Activated CD4-positive, alpha-beta memory T cell treated with anti-CD3 and anti-CD28 coated beads, Interleukin-2, amount 10 ng/mL, durations not matched to agents 7 days and 5 days (primary cell): ENCODE data around the gene RAB7B. TPM values are rescaled to one million over a fixed set of nuclear protein-coding genes. Genes with fewer than 3 reads are reported as not detected.
"Not testable (repeated sequence)": the region's sequence is repeated elsewhere in the genome, so short reads cannot be mapped to it uniquely, and the experiment has no call there.

Experiments used
- CTCF ChIA-PET: fragments of 350-600 bp; sonication (Branson Sonifier 250); formaldehyde crosslinking; loops from one replicate; lab custom pipeline; 2021; ENCODE audit warnings: antibody characterized with exemption, inconsistent platforms; lab: Charles Lee
- POLR2A ChIA-PET: fragments of 350-600 bp; sonication (Branson Sonifier 250); formaldehyde crosslinking; loops from one replicate; lab custom pipeline; 2021; ENCODE audit warnings: antibody characterized with exemption; lab: Charles Lee
- DNase-seq: peaks from one replicate; pipeline ENCODE4 v3.0.0-alpha.2; 2020
- H3K27ac Mint-ChIP-seq: one replicate; pipeline ENCODE4 v1.8.0; 2021; ENCODE audit warnings: mild to moderate bottlenecking, mixed read lengths
- H3K27me3 Mint-ChIP-seq: one replicate; pipeline ENCODE4 v1.8.0; 2021; ENCODE audit warnings: mixed read lengths
- H3K36me3 Mint-ChIP-seq: one replicate; pipeline ENCODE4 v1.8.0; 2021; ENCODE audit warnings: low read depth, mixed read lengths
- H3K4me1 Mint-ChIP-seq: one replicate; pipeline ENCODE4 v1.8.0; 2021; ENCODE audit warnings: mixed read lengths
- H3K4me3 Mint-ChIP-seq: one replicate; pipeline ENCODE4 v1.8.0; 2021; ENCODE audit warnings: mild to moderate bottlenecking, mixed read lengths
- H3K9me3 Mint-ChIP-seq: one replicate; pipeline ENCODE4 v1.8.0; 2021; ENCODE audit warnings: mixed read lengths
- total RNA-seq, 2 experiments: library from RNA; stranded (reverse); gene quantifications; one replicate each; pipeline ENCODE4 v1.2.3, GENCODE V29; 2021

Gene RAB7B
- total RNA-seq, 2 experiments from 2014 or later = not detected

DNA sequence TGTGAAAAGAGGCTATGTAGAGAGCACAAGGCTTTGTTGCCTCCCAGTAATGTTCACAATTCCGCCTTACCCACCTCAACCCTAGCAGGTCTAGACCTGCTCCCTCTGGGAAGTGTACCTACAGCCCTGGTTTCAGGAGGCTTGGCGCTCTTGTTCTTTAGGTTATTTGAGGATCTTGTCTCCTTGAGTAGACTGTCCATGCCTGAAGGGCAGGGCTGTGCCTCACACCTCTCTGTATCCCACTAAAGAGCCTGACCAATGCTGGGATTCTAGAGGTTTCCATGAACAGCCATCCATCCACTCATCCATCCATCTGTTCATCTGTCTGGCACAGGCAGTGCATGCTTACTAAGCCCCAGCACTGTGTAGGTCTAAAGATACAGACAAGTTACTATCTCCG is 1.0 kb downstream of the RAB7B start:
- POLR2A ChIA-PET = no interaction called here
- CTCF ChIA-PET = no interaction called here
- Mint-ChIP-seq H3K27me3 (peaks cover 16% of the 10 kb centered on the region), H3K27ac (no peak overlapping the region), H3K9me3 (peaks cover 6% of the 10 kb centered on the region), H3K36me3 (no peaks in the 10 kb centered on the region), H3K4me3 (no peak overlapping the region), H3K4me1 (peaks cover 13% of the 10 kb centered on the region)
- DNase-seq = peak; percentile 11

- Mint-ChIP-seq H3K4me3 (no peak overlapping the region), H3K27ac (no peak overlapping the region), H3K27me3 (peaks cover 17% of the 10 kb centered on the region)
Observed at GRCh38 chr1:206001476-206001888, 1.7 kb downstream of the RAB7B start.

DNA sequence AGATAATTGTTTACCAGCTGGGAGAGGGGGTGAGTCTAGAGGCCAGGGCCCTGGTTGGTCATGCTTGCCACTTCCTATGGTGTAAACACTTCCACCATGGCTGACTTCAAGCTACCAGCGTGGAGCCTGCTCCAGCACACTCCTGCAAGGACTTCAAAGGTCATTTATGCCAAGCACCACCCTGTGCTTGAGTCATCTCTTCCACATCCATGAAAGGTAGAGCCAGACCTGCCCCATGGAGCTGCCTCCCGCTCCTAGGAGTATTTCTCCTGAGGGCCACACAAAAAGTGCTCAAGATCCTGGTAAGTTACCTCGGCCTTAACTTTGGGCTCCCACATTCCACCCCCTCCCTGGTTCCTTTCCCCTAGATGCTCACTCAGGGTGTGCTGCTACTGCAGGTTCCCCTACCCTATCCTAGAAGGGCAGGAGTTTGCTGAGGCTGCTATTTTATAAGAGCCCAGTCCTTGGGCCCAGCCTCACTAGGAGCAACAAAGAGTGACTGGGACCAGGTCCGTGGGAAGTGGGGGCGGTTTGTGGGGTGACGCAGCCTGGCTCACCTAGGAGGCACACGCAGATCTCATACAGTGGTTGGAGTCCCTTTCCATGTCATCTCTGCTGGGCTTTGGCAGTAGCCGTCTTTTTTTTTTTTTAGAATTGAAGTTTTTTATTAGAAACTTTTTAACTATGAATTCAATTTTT is 2.4 kb downstream of the RAB7B start:
- Mint-ChIP-seq H3K9me3 (peaks cover 6% of the 10 kb centered on the region), H3K36me3 (no peaks in the 10 kb centered on the region), H3K4me1 (peaks cover 13% of the 10 kb centered on the region), H3K27ac (no peak overlapping the region), H3K4me3 (no peak overlapping the region), H3K27me3 (peaks cover 15% of the 10 kb centered on the region)
- ChIA-PET POLR2A (no interaction called here), CTCF (interaction anchor here (2.3 kb wide), 1 partner anchor 23 kb away, joined by 9 read pairs; no protein-coding TSS in a partner anchor)
- no peak for DNase-seq

More at GRCh38 chr1:206001476-206001888, 1.7 kb downstream of the RAB7B start:
- Mint-ChIP-seq H3K4me1 (peaks cover 13% of the 10 kb centered on the region), H3K36me3 (no peaks in the 10 kb centered on the region), H3K9me3 (peaks cover 6% of the 10 kb centered on the region)
- ChIA-PET POLR2A (no interaction called here), CTCF (interaction anchor here (2.3 kb wide), 1 partner anchor 24 kb away, joined by 9 read pairs; no protein-coding TSS in a partner anchor)
- no peak for DNase-seq

- no peak for DNase-seq
- POLR2A ChIA-PET = no interaction called here
- H3K27me3 Mint-ChIP-seq = peaks cover 11% of the 10 kb centered on the region
- H3K9me3 Mint-ChIP-seq = no peaks in the 10 kb centered on the region
- no peak overlapping the region for H3K4me3 Mint-ChIP-seq
- CTCF ChIA-PET = interaction anchor here (1.0 to 1.3 kb wide), 2 partner anchors 21 to 32 kb away, joined by 3 to 5 read pairs; no protein-coding TSS in a partner anchor
- peaks cover 7% of the 10 kb centered on the region for H3K4me1 Mint-ChIP-seq
- no peak overlapping the region for H3K27ac Mint-ChIP-seq
- no peaks in the 10 kb centered on the region for H3K36me3 Mint-ChIP-seq
Observed at GRCh38 chr1:205998457-205999241, 4.5 kb downstream of the RAB7B start.

DNA sequence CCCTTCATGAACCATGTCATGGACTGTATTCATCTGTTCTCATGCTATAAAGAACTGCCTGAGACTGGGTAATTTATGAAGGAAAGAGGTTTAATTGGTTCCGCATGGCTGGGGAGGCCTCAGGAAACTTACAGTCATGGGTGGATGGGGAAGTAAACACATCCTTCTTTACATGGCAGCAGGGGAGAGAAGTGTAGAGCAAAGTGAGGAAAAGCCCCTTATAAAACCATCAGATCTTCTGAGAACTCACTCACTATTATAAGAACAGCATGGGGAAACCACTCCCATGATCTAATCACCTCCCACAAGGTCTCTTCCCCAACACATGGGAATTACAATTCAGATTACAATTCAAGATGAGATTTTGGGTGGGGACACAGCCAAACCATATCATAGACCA is 6.6 kb downstream of the RAB7B start:
- POLR2A ChIA-PET, H3K4me1 Mint-ChIP-seq, H3K27ac Mint-ChIP-seq, H3K4me3 Mint-ChIP-seq, DNase-seq, H3K9me3 Mint-ChIP-seq, CTCF ChIA-PET, H3K36me3 Mint-ChIP-seq: not testable (repeated sequence)
- H3K27me3 Mint-ChIP-seq = peaks cover 16% of the 10 kb centered on the region

- Mint-ChIP-seq H3K4me1 (no peaks in the 10 kb centered on the region), H3K4me3 (no peak overlapping the region), H3K9me3 (no peaks in the 10 kb centered on the region), H3K36me3 (no peaks in the 10 kb centered on the region), H3K27ac (no peak overlapping the region), H3K27me3 (peaks cover 27% of the 10 kb centered on the region)
- CTCF ChIA-PET = no interaction called here
- POLR2A ChIA-PET = no interaction called here
- no peak for DNase-seq
Observed at GRCh38 chr1:205994346-205994745, 8.8 kb downstream of the RAB7B start.

- H3K36me3 Mint-ChIP-seq = no peaks in the 10 kb centered on the region
- H3K4me1 Mint-ChIP-seq = no peaks in the 10 kb centered on the region
Observed at GRCh38 chr1:205993068-205993467, 10.1 kb downstream of the RAB7B start.

DNA sequence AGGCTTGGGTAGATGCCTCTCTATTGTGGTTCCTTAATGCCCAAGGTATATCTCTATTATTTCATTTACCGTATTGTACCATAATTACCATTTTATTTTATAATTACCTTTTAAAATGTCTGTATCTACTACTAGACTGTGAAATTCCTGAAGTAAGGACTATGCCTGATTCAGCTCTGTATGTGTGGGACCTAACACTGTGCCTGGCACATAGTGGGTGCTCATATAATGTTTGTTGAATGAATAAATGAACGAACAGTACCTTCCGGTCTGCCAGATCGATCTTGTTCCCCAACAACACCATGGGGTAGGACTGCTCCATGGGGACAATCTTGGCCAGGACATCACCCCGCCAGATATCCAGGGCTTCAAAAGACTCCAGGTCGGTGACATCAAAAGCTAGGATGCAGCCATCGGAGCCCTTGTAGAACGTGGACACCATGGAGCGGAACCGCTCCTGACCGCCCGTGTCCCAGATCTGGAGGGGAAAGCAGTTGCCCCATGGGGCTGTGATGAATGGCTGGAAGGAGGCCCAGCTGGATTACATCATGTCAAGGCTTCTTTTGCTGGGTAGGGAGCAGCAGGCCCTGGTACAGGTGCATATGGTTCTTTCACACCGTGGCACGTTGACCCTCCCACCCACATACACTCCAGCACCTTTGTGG is 10.8 kb downstream of the RAB7B start:
- Mint-ChIP-seq H3K4me1 (no peaks in the 10 kb centered on the region), H3K4me3 (no peak overlapping the region), H3K36me3 (no peaks in the 10 kb centered on the region), H3K27me3 (peaks cover 22% of the 10 kb centered on the region), H3K27ac (no peak overlapping the region), H3K9me3 (no peaks in the 10 kb centered on the region)
- ChIA-PET POLR2A (no interaction called here), CTCF (interaction anchor here (1.4 to 1.5 kb wide), 2 partner anchors 15 to 200 kb away, joined by 3 to 7 read pairs; no protein-coding TSS in a partner anchor)
- DNase-seq = no peak

More at GRCh38 chr1:205993068-205993467, 10.1 kb downstream of the RAB7B start:
- H3K27ac Mint-ChIP-seq = no peak overlapping the region
- peaks cover 27% of the 10 kb centered on the region for H3K27me3 Mint-ChIP-seq
- ChIA-PET POLR2A (no interaction called here), CTCF (interaction anchor here (1.1 to 1.4 kb wide), 2 partner anchors 16 to 201 kb away, joined by 3 to 6 read pairs; no protein-coding TSS in a partner anchor)
- DNase-seq = no peak
- H3K4me3 Mint-ChIP-seq = no peak overlapping the region
- no peaks in the 10 kb centered on the region for H3K9me3 Mint-ChIP-seq

GRCh38 chr1:205991237-205991636 is 12.0 kb downstream of the RAB7B start:
- Mint-ChIP-seq H3K36me3 (no peaks in the 10 kb centered on the region), H3K9me3 (no peaks in the 10 kb centered on the region), H3K4me1 (no peaks in the 10 kb centered on the region), H3K4me3 (no peak overlapping the region), H3K27me3 (peaks cover 19% of the 10 kb centered on the region), H3K27ac (no peak overlapping the region)
- no peak for DNase-seq
- ChIA-PET POLR2A (no interaction called here), CTCF (interaction anchor here (1.5 kb wide), 1 partner anchor 14 kb away, joined by 7 read pairs; no protein-coding TSS in a partner anchor)

GRCh38 chr1:205990226-205990625 is 13.0 kb downstream of the RAB7B start:
- no peak for DNase-seq
- Mint-ChIP-seq H3K36me3 (no peaks in the 10 kb centered on the region), H3K4me1 (no peaks in the 10 kb centered on the region), H3K27me3 (peaks cover 19% of the 10 kb centered on the region), H3K9me3 (no peaks in the 10 kb centered on the region), H3K4me3 (no peak overlapping the region), H3K27ac (no peak overlapping the region)
- ChIA-PET POLR2A (no interaction called here), CTCF (no interaction called here)

DNA sequence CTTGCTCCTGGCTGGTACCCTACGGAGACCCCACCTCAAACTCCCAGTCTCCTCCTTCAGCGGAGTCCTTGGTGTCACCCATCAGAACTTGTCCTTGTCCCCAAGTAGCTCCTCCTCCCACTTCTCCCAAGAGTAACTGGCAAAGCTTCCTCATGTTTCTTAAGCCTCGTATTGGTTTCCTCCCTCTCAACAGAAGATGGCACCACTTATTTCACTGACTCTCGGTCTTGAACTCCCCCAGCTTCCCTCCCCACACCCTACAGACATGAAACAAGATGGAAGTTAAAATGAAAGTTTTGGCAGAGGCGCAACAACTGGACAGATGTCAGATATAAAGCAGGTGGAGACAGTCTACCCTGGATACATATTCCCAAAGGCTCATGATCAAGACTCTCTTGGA is 13.4 kb downstream of the RAB7B start:
- CTCF ChIA-PET = no interaction called here

GRCh38 chr1:205988585-205988995 is 14.6 kb downstream of the RAB7B start:
- Mint-ChIP-seq H3K27me3 (peaks cover 15% of the 10 kb centered on the region), H3K4me1 (no peaks in the 10 kb centered on the region), H3K9me3 (no peaks in the 10 kb centered on the region), H3K36me3 (no peaks in the 10 kb centered on the region), H3K4me3 (no peak overlapping the region), H3K27ac (no peak overlapping the region)
- no peak for DNase-seq
- ChIA-PET CTCF (interaction anchor here (3.9 kb wide), 1 partner anchor 11 kb away, joined by 32 read pairs; no protein-coding TSS in a partner anchor), POLR2A (no interaction called here)

More for the DNA sequence above, 13.4 kb downstream of the RAB7B start:
- peaks cover 18% of the 10 kb centered on the region for H3K27me3 Mint-ChIP-seq
- DNase-seq = no peak
- H3K27ac Mint-ChIP-seq = no peak overlapping the region
- no peaks in the 10 kb centered on the region for H3K36me3 Mint-ChIP-seq
- no peaks in the 10 kb centered on the region for H3K9me3 Mint-ChIP-seq
- H3K4me3 Mint-ChIP-seq = no peak overlapping the region
- POLR2A ChIA-PET = no interaction called here
- H3K4me1 Mint-ChIP-seq = no peaks in the 10 kb centered on the region
